Mesendoderm (in vitro differentiated cells): ENCODE data around the gene CHST11.

Source experiments
- DNase-seq: peaks from one replicate; pipeline ENCODE4 v3.0.0; 2013
- H2AK5ac ChIP-seq: 2 replicates; pipeline ENCODE4 v1.6.1; 2013; ENCODE audit warnings: low read length, inconsistent platforms
- H2BK120ac ChIP-seq: 2 replicates; pipeline ENCODE4 v1.6.1; 2013; ENCODE audit warnings: low read depth, mild to moderate bottlenecking, low read length, moderate library complexity, mixed read lengths
- H2BK15ac ChIP-seq: replicated peaks from 2 replicates; pipeline ENCODE4 v1.6.1; 2013; ENCODE audit warnings: low read depth, mild to moderate bottlenecking, moderate library complexity
- H2BK5ac ChIP-seq: 2 replicates; pipeline ENCODE4 v1.6.1; 2013; ENCODE audit warnings: low read length, inconsistent platforms
- H3K18ac ChIP-seq: 2 replicates; pipeline ENCODE4 v1.6.1; 2013; ENCODE audit warnings: mild to moderate bottlenecking, low read length, mixed read lengths
- H3K23ac ChIP-seq: one replicate; pipeline ENCODE4 v1.6.1; 2013; ENCODE audit warnings: low read length
- H3K27ac ChIP-seq: 2 replicates; pipeline ENCODE4 v1.5.1; 2013; ENCODE audit warnings: low read depth, mild to moderate bottlenecking, inconsistent platforms, low read length, moderate library complexity
- H3K27me3 ChIP-seq: 2 replicates; pipeline ENCODE4 v1.6.1; 2013; ENCODE audit warnings: low read length, control low read depth, mild to moderate bottlenecking, inconsistent platforms; ENCODE audit not compliant: insufficient read depth, poor library complexity
- H3K36me3 ChIP-seq: 2 replicates; pipeline ENCODE4 v1.6.1; 2013; ENCODE audit warnings: low read length, inconsistent platforms; ENCODE audit not compliant: control insufficient read depth, insufficient read depth
- H3K4ac ChIP-seq: one replicate; pipeline ENCODE4 v1.6.1; 2013; ENCODE audit warnings: low read depth, mild to moderate bottlenecking, low read length, moderate library complexity
- H3K4me1 ChIP-seq: 2 replicates; pipeline ENCODE4 v1.6.1; 2013; ENCODE audit warnings: low read depth, low read length, inconsistent platforms; ENCODE audit not compliant: control insufficient read depth
- H3K4me2 ChIP-seq: 2 replicates; pipeline ENCODE4 v1.6.1; 2013; ENCODE audit warnings: low read length
- H3K4me3 ChIP-seq: 2 replicates; pipeline ENCODE4 v1.5.1; 2013; ENCODE audit warnings: mild to moderate bottlenecking, low read length
- H3K56ac ChIP-seq: one replicate; pipeline ENCODE4 v1.6.1; 2013; ENCODE audit warnings: low read length
- H3K79me1 ChIP-seq: 2 replicates; pipeline ENCODE4 v1.6.1; 2013; ENCODE audit warnings: low read length, inconsistent platforms
- H3K79me2 ChIP-seq: 2 replicates; pipeline ENCODE4 v1.6.1; 2013; ENCODE audit warnings: mild to moderate bottlenecking, low read length; ENCODE audit not compliant: control insufficient read depth, insufficient read depth
- H3K9ac ChIP-seq: 2 replicates; pipeline ENCODE4 v1.6.1; 2013; ENCODE audit warnings: low read length, inconsistent platforms
- H4K5ac ChIP-seq: one replicate; pipeline ENCODE4 v1.6.1; 2013; ENCODE audit warnings: low read length
- H4K8ac ChIP-seq: one replicate; pipeline ENCODE4 v1.6.1; 2013; ENCODE audit warnings: low read depth, mild to moderate bottlenecking, control low read depth, low read length, moderate library complexity
- WGBS: extraction: QIAGEN DNeasy Blood & Tissue Kit; methylation state at CpG from one replicate; pipeline ENCODE4 v1.1.7; 2013; ENCODE audit warnings: low lambda C conversion rate, missing lambda C conversion rate; ENCODE audit not compliant: insufficient coverage; ENCODE audit errors: extremely low coverage; 5-methylcytosine and 5-hydroxymethylcytosine counted together

Gene CHST11

GRCh38 chr12:104485651-104486362, 29.1 kb downstream of the CHST11 start:
- Histone ChIP-seq H2BK15ac (no peak overlapping the region), H3K27me3 (no peaks in the 10 kb centered on the region), H4K5ac (no peak overlapping the region), H3K79me1 (peaks cover 3% of the 10 kb centered on the region), H3K56ac (no peak overlapping the region), H3K4me2 (no peak overlapping the region), H4K8ac (no peak overlapping the region), H3K4me3 (no peak overlapping the region), H3K36me3 (no peaks in the 10 kb centered on the region), H2BK120ac (no peak overlapping the region), H3K4me1 (no peaks in the 10 kb centered on the region), H3K27ac (no peak overlapping the region), H2BK5ac (no peak overlapping the region), H2AK5ac (no peak overlapping the region), H3K4ac (no peak overlapping the region), H3K9ac (no peak overlapping the region), H3K23ac (no peak overlapping the region), H3K18ac (no peak overlapping the region), H3K79me2 (no peaks in the 10 kb centered on the region)
- WGBS, result no CpG with 5 or more reads among the region's 13 CpGs
- no peak for DNase-seq

- Histone ChIP-seq H2BK120ac (no peak overlapping the region), H3K36me3 (no peaks in the 10 kb centered on the region), H3K23ac (no peak overlapping the region), H3K79me1 (peaks cover 3% of the 10 kb centered on the region), H3K4ac (no peak overlapping the region), H3K4me2 (no peak overlapping the region), H3K9ac (no peak overlapping the region), H4K8ac (no peak overlapping the region), H2BK15ac (no peak overlapping the region), H3K27ac (no peak overlapping the region), H3K18ac (no peak overlapping the region), H3K56ac (no peak overlapping the region), H3K4me3 (no peak overlapping the region), H3K4me1 (no peaks in the 10 kb centered on the region), H2BK5ac (no peak overlapping the region), H4K5ac (no peak overlapping the region), H3K27me3 (no peaks in the 10 kb centered on the region), H2AK5ac (no peak overlapping the region), H3K79me2 (no peaks in the 10 kb centered on the region)
- no peak for DNase-seq
- WGBS, result no CpG with 5 or more reads among the region's 7 CpGs
Observed at GRCh38 chr12:104486363-104486750, 29.6 kb downstream of the CHST11 start.

- no peak overlapping the region for H2BK15ac ChIP-seq
- no peak overlapping the region for H3K27ac ChIP-seq
Observed at GRCh38 chr12:104486943-104487819, 30.4 kb downstream of the CHST11 start.

GRCh38 chr12:104488374-104488773, 31.6 kb downstream of the CHST11 start:
- Histone ChIP-seq H3K4ac (no peak overlapping the region), H3K79me1 (peaks cover 3% of the 10 kb centered on the region), H2AK5ac (no peak overlapping the region), H3K56ac (no peak overlapping the region), H3K27ac (no peak overlapping the region), H3K4me1 (no peaks in the 10 kb centered on the region), H2BK120ac (no peak overlapping the region), H3K23ac (no peak overlapping the region), H3K27me3 (no peaks in the 10 kb centered on the region), H3K4me2 (no peak overlapping the region), H3K79me2 (no peaks in the 10 kb centered on the region), H3K36me3 (no peaks in the 10 kb centered on the region), H3K18ac (no peak overlapping the region), H3K4me3 (no peak overlapping the region), H3K9ac (no peak overlapping the region), H4K8ac (no peak overlapping the region), H2BK5ac (no peak overlapping the region), H4K5ac (no peak overlapping the region), H2BK15ac (no peak overlapping the region)
- no peak for DNase-seq
- WGBS, result no CpG with 5 or more reads among the region's 13 CpGs

More at GRCh38 chr12:104486943-104487819, 30.4 kb downstream of the CHST11 start:
- Histone ChIP-seq H4K5ac (no peak overlapping the region), H3K4me2 (no peak overlapping the region), H3K9ac (no peak overlapping the region), H2AK5ac (no peak overlapping the region), H2BK5ac (no peak overlapping the region), H3K27me3 (no peaks in the 10 kb centered on the region), H2BK120ac (no peak overlapping the region), H3K18ac (no peak overlapping the region), H3K4me3 (no peak overlapping the region), H3K23ac (no peak overlapping the region), H3K56ac (no peak overlapping the region), H4K8ac (no peak overlapping the region), H3K79me2 (no peaks in the 10 kb centered on the region), H3K79me1 (peaks cover 3% of the 10 kb centered on the region), H3K4me1 (no peaks in the 10 kb centered on the region), H3K36me3 (no peaks in the 10 kb centered on the region), H3K4ac (no peak overlapping the region)
- DNase-seq, result no peak
- no CpG with 5 or more reads among the region's 9 CpGs for WGBS

DNA sequence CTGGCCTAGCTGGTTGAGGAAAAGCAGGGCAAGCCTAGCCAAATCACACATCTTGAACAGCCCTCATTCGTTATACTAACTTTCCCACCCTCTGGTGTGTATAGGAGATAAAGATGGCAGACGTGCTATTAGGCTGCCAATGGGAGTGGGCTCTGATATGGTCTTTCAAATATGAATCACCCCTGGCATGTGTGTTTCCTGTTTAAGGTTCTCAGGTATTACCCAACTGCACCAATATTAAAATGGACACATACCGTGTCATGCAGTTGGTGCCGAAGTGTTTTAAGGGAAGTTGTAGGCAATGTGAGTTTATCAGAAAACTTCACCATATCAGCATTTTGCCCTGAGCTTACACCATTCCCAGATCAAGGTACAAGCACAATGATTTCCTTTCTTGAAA, 33.4 kb downstream of the CHST11 start:
- Histone ChIP-seq H3K27ac (no peak overlapping the region), H4K8ac (no peak overlapping the region), H3K4ac (no peak overlapping the region), H2AK5ac (no peak overlapping the region), H4K5ac (no peak overlapping the region), H3K27me3 (no peaks in the 10 kb centered on the region), H3K9ac (no peak overlapping the region), H3K4me3 (no peak overlapping the region), H3K56ac (no peak overlapping the region), H3K4me1 (no peaks in the 10 kb centered on the region), H3K4me2 (no peak overlapping the region), H3K18ac (no peak overlapping the region), H2BK15ac (no peak overlapping the region), H3K79me1 (no peaks in the 10 kb centered on the region), H3K23ac (no peak overlapping the region), H2BK5ac (no peak overlapping the region), H3K36me3 (no peaks in the 10 kb centered on the region), H3K79me2 (no peaks in the 10 kb centered on the region), H2BK120ac (no peak overlapping the region)
- no peak for DNase-seq
- no CpG with 5 or more reads among the region's 4 CpGs for WGBS
